ENCODE results near the gene USP31.

The USP31 gene

GRCh38 chr16:23143391-23143790 lies 5.9 kb downstream of the USP31 start:
- Histone ChIP-seq H3K36me3 (ENCODE audit: control insufficient read depth in 1 of 2, insufficient read depth in 2 of 2, low read length in 2 of 2) (no peaks in the 10 kb centered on the region), H3K27me3 (ENCODE audit: low read depth, low read length) (no peaks in the 10 kb centered on the region), H3K9me3 (ENCODE audit: control insufficient read depth in 1 of 2, low read length in 2 of 2) (no peaks in the 10 kb centered on the region), H3K27ac (ENCODE audit: low read length) (no peak overlapping the region), H3K4me1 (ENCODE audit: control insufficient read depth in 1 of 2, insufficient read depth in 2 of 2, low read length in 2 of 2) (peaks cover 0 to 46% of the 10 kb centered on the region in 2 donors), H3K4me3 (ENCODE audit: low read depth in 1 of 2, low read length in 2 of 2) (no peak overlapping the region)

- no peaks in the 10 kb centered on the region for H3K36me3 ChIP-seq (ENCODE audit: control insufficient read depth in 1 of 2, insufficient read depth in 2 of 2, low read length in 2 of 2)
- H3K27ac ChIP-seq (ENCODE audit: low read length), result no peak overlapping the region
- H3K9me3 ChIP-seq (ENCODE audit: control insufficient read depth in 1 of 2, low read length in 2 of 2), result no peaks in the 10 kb centered on the region
- H3K27me3 ChIP-seq (ENCODE audit: low read depth, low read length), result no peaks in the 10 kb centered on the region
- H3K4me1 ChIP-seq (ENCODE audit: control insufficient read depth in 1 of 2, insufficient read depth in 2 of 2, low read length in 2 of 2), result peaks cover 0 to 34% of the 10 kb centered on the region in 2 donors
- H3K4me3 ChIP-seq (ENCODE audit: low read depth in 1 of 2, low read length in 2 of 2), result no peak overlapping the region
These were observed 7.1 kb downstream of the USP31 start for GRCh38 chr16:23141959-23142740.

GRCh38 chr16:23141500-23141899 lies 7.8 kb downstream of the USP31 start:
- Histone ChIP-seq H3K4me1 (ENCODE audit: control insufficient read depth in 1 of 2, insufficient read depth in 2 of 2, low read length in 2 of 2) (peaks cover 0 to 34% of the 10 kb centered on the region in 2 donors), H3K4me3 (ENCODE audit: low read depth in 1 of 2, low read length in 2 of 2) (no peak overlapping the region), H3K27ac (ENCODE audit: low read length) (no peak overlapping the region), H3K9me3 (ENCODE audit: control insufficient read depth in 1 of 2, low read length in 2 of 2) (peaks cover 0 to 2% of the 10 kb centered on the region in 2 donors), H3K36me3 (ENCODE audit: control insufficient read depth in 1 of 2, insufficient read depth in 2 of 2, low read length in 2 of 2) (peaks cover 0 to 5% of the 10 kb centered on the region in 2 donors), H3K27me3 (ENCODE audit: low read depth, low read length) (no peaks in the 10 kb centered on the region)

- Histone ChIP-seq H3K4me1 (ENCODE audit: control insufficient read depth in 1 of 2, insufficient read depth in 2 of 2, low read length in 2 of 2) (peaks cover 0 to 34% of the 10 kb centered on the region in 2 donors), H3K27ac (ENCODE audit: low read length) (no peak overlapping the region), H3K27me3 (ENCODE audit: low read depth, low read length) (no peaks in the 10 kb centered on the region)
These were observed 8.2 kb downstream of the USP31 start for GRCh38 chr16:23141033-23141432.

GRCh38 chr16:23140107-23140506 lies 9.1 kb downstream of the USP31 start:
- Histone ChIP-seq H3K27me3 (ENCODE audit: low read depth, low read length) (no peaks in the 10 kb centered on the region), H3K4me3 (ENCODE audit: low read depth in 1 of 2, low read length in 2 of 2) (no peak overlapping the region), H3K4me1 (ENCODE audit: control insufficient read depth in 1 of 2, insufficient read depth in 2 of 2, low read length in 2 of 2) (peaks cover 0 to 30% of the 10 kb centered on the region in 2 donors), H3K9me3 (ENCODE audit: control insufficient read depth in 1 of 2, low read length in 2 of 2) (peaks cover 0 to 2% of the 10 kb centered on the region in 2 donors), H3K27ac (ENCODE audit: low read length) (no peak overlapping the region), H3K36me3 (ENCODE audit: control insufficient read depth in 1 of 2, insufficient read depth in 2 of 2, low read length in 2 of 2) (peaks cover 0 to 5% of the 10 kb centered on the region in 2 donors)

More at GRCh38 chr16:23141033-23141432, 8.2 kb downstream of the USP31 start:
- Histone ChIP-seq H3K9me3 (ENCODE audit: control insufficient read depth in 1 of 2, low read length in 2 of 2) (peaks cover 0 to 2% of the 10 kb centered on the region in 2 donors), H3K36me3 (ENCODE audit: control insufficient read depth in 1 of 2, insufficient read depth in 2 of 2, low read length in 2 of 2) (peaks cover 0 to 5% of the 10 kb centered on the region in 2 donors), H3K4me3 (ENCODE audit: low read depth in 1 of 2, low read length in 2 of 2) (no peak overlapping the region)

GRCh38 chr16:23137818-23138217 lies 11.4 kb downstream of the USP31 start:
- Histone ChIP-seq H3K27me3 (ENCODE audit: low read depth, low read length) (no peaks in the 10 kb centered on the region), H3K4me1 (ENCODE audit: control insufficient read depth in 1 of 2, insufficient read depth in 2 of 2, low read length in 2 of 2) (peaks cover 8 to 15% of the 10 kb centered on the region in 2 donors), H3K27ac (ENCODE audit: low read length) (no peak overlapping the region)

GRCh38 chr16:23137256-23137655 lies 12.0 kb downstream of the USP31 start:
- Histone ChIP-seq H3K9me3 (ENCODE audit: control insufficient read depth in 1 of 2, low read length in 2 of 2) (peaks cover 0 to 2% of the 10 kb centered on the region in 2 donors), H3K4me1 (ENCODE audit: control insufficient read depth in 1 of 2, insufficient read depth in 2 of 2, low read length in 2 of 2) (peaks cover 8 to 11% of the 10 kb centered on the region in 2 donors), H3K27ac (ENCODE audit: low read length) (no peak overlapping the region), H3K27me3 (ENCODE audit: low read depth, low read length) (no peaks in the 10 kb centered on the region), H3K36me3 (ENCODE audit: control insufficient read depth in 1 of 2, insufficient read depth in 2 of 2, low read length in 2 of 2) (peaks cover 0 to 5% of the 10 kb centered on the region in 2 donors), H3K4me3 (ENCODE audit: low read depth in 1 of 2, low read length in 2 of 2) (no peak overlapping the region)

More at GRCh38 chr16:23137818-23138217, 11.4 kb downstream of the USP31 start:
- no peak overlapping the region for H3K4me3 ChIP-seq (ENCODE audit: low read depth in 1 of 2, low read length in 2 of 2)
- H3K36me3 ChIP-seq (ENCODE audit: control insufficient read depth in 1 of 2, insufficient read depth in 2 of 2, low read length in 2 of 2), result peaks cover 0 to 5% of the 10 kb centered on the region in 2 donors
- peaks cover 0 to 2% of the 10 kb centered on the region in 2 donors for H3K9me3 ChIP-seq (ENCODE audit: control insufficient read depth in 1 of 2, low read length in 2 of 2)

GRCh38 chr16:23134274-23134673 lies 15.0 kb downstream of the USP31 start:
- Histone ChIP-seq H3K27me3 (ENCODE audit: low read depth, low read length) (no peaks in the 10 kb centered on the region), H3K4me3 (ENCODE audit: low read depth in 1 of 2, low read length in 2 of 2) (no peak overlapping the region), H3K27ac (ENCODE audit: low read length) (no peak overlapping the region), H3K4me1 (ENCODE audit: control insufficient read depth in 1 of 2, insufficient read depth in 2 of 2, low read length in 2 of 2) (peaks cover 4 to 8% of the 10 kb centered on the region in 2 donors), H3K9me3 (ENCODE audit: control insufficient read depth in 1 of 2, low read length in 2 of 2) (peaks cover 0 to 2% of the 10 kb centered on the region in 2 donors), H3K36me3 (ENCODE audit: control insufficient read depth in 1 of 2, insufficient read depth in 2 of 2, low read length in 2 of 2) (peaks cover 0 to 5% of the 10 kb centered on the region in 2 donors)

GRCh38 chr16:23132775-23133463 lies 16.3 kb downstream of the USP31 start:
- Histone ChIP-seq H3K27ac (ENCODE audit: low read length) (peak overlapping the region; percentile 82), H3K4me1 (ENCODE audit: control insufficient read depth in 1 of 2, insufficient read depth in 2 of 2, low read length in 2 of 2) (peaks cover 4 to 8% of the 10 kb centered on the region in 2 donors), H3K27me3 (ENCODE audit: low read depth, low read length) (no peaks in the 10 kb centered on the region), H3K9me3 (ENCODE audit: control insufficient read depth in 1 of 2, low read length in 2 of 2) (peaks cover 0 to 2% of the 10 kb centered on the region in 2 donors), H3K36me3 (ENCODE audit: control insufficient read depth in 1 of 2, insufficient read depth in 2 of 2, low read length in 2 of 2) (peaks cover 0 to 5% of the 10 kb centered on the region in 2 donors), H3K4me3 (ENCODE audit: low read depth in 1 of 2, low read length in 2 of 2) (peak overlapping the region; percentile 22 to 32)

- no peaks in the 10 kb centered on the region for H3K27me3 ChIP-seq (ENCODE audit: low read depth, low read length)
- H3K9me3 ChIP-seq (ENCODE audit: control insufficient read depth in 1 of 2, low read length in 2 of 2), result peaks cover 0 to 2% of the 10 kb centered on the region in 2 donors
- peaks cover 0 to 4% of the 10 kb centered on the region in 2 donors for H3K36me3 ChIP-seq (ENCODE audit: control insufficient read depth in 1 of 2, insufficient read depth in 2 of 2, low read length in 2 of 2)
- H3K4me3 ChIP-seq (ENCODE audit: low read depth in 1 of 2, low read length in 2 of 2), result peak overlapping the region; percentile 22 to 32
- H3K4me1 ChIP-seq (ENCODE audit: control insufficient read depth in 1 of 2, insufficient read depth in 2 of 2, low read length in 2 of 2), result peaks cover 4 to 8% of the 10 kb centered on the region in 2 donors
- H3K27ac ChIP-seq (ENCODE audit: low read length), result peak overlapping the region; percentile 82
These were observed 17.2 kb downstream of the USP31 start for GRCh38 chr16:23131931-23132621.

GRCh38 chr16:23131436-23131835 lies 17.8 kb downstream of the USP31 start:
- no peaks in the 10 kb centered on the region for H3K9me3 ChIP-seq (ENCODE audit: control insufficient read depth in 1 of 2, low read length in 2 of 2)
- peaks cover 4 to 8% of the 10 kb centered on the region in 2 donors for H3K4me1 ChIP-seq (ENCODE audit: control insufficient read depth in 1 of 2, insufficient read depth in 2 of 2, low read length in 2 of 2)
- H3K27ac ChIP-seq (ENCODE audit: low read length), result peak overlapping the region; percentile 35
- H3K27me3 ChIP-seq (ENCODE audit: low read depth, low read length), result no peaks in the 10 kb centered on the region
- H3K4me3 ChIP-seq (ENCODE audit: low read depth in 1 of 2, low read length in 2 of 2), result no peak overlapping the region
- H3K36me3 ChIP-seq (ENCODE audit: control insufficient read depth in 1 of 2, insufficient read depth in 2 of 2, low read length in 2 of 2), result no peaks in the 10 kb centered on the region

All from muscle layer of duodenum (tissue), 2 donors.